ENCODE measurements around the gene TAS1R3. TPM values are rescaled to one million over a fixed set of nuclear protein-coding genes. Genes with fewer than 3 reads are reported as not detected.

TAS1R3 gene
- total and polyA plus RNA-seq, 2 donors (not counting 1 experiment from before 2014, with no cell fraction given): 4.1 to 11.7 TPM

DNA sequence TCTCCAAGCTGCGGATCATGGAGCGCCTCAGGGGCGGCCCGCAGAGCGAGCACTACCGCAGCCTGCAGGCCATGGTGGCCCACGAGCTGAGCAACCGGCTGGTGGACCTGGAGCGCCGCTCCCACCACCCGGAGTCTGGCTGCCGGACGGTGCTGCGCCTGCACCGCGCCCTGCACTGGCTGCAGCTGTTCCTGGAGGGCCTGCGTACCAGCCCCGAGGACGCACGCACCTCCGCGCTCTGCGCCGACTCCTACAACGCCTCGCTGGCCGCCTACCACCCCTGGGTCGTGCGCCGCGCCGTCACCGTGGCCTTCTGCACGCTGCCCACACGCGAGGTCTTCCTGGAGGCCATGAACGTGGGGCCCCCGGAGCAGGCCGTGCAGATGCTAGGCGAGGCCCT lies 3.8 kb upstream of the TAS1R3 start:
- peaks cover 30% of the 10 kb centered on the region for H3K79me2 ChIP-seq (ENCODE audit: control insufficient read depth, insufficient read depth, low read length)
- no peak for ATAC-seq (ENCODE audit: low read depth)
- no peak overlapping the region for H2AFZ ChIP-seq (ENCODE audit: insufficient read depth, low read depth, low read length, poor library complexity, severe bottlenecking)
- Mint-ChIP-seq H3K4me3 (peak overlapping the region; percentile 34), H3K9me3 (ENCODE audit: insufficient read depth) (no peaks in the 10 kb centered on the region), H3K27ac (no peak overlapping the region), H3K27me3 (no peaks in the 10 kb centered on the region), H3K4me1 (peaks cover 25% of the 10 kb centered on the region)
- CTCF ChIA-PET: no interaction called here
- H3K9ac ChIP-seq (ENCODE audit: low read length): no peak overlapping the region
- 94% methylated on average over 40 of the region's 40 CpGs for WGBS (ENCODE audit: insufficient coverage)
- H3K9me3 ChIP-seq (ENCODE audit: control extremely low read depth in 1 of 3, control insufficient read depth in 2 of 3, insufficient read depth in 1 of 3, low read length in 2 of 3): peaks cover 0 to 16% (median 0%) of the 10 kb centered on the region in 3 donors
- H3K27ac ChIP-seq (ENCODE audit: low read length in 2 of 2): no peak overlapping the region
- intact Hi-C loops (cut with micrococcal nuclease): no loop called here
- H3K4me3 ChIP-seq (ENCODE audit: control extremely low read depth in 1 of 5, extremely low read depth in 1 of 5, insufficient read depth in 1 of 5, low read depth in 2 of 5, low read length in 4 of 5): no peak overlapping the region
- peaks cover 25% of the 10 kb centered on the region for H4K20me1 ChIP-seq (ENCODE audit: control insufficient read depth, insufficient read depth, low read length, poor library complexity, severe bottlenecking)
- H3K36me3 ChIP-seq (replicated peaks in 1 of 2; ENCODE audit: control extremely low read depth in 1 of 2, control insufficient read depth in 1 of 2, extremely low read depth in 1 of 2, insufficient read depth in 2 of 2, low read length in 1 of 2): peaks cover 0 to 4% of the 10 kb centered on the region in 2 experiments
- no peaks in the 10 kb centered on the region for H3K27me3 ChIP-seq (replicated peaks in 1 of 4; ENCODE audit: control extremely low read depth in 1 of 4, control insufficient read depth in 3 of 4, insufficient read depth in 4 of 4, low read length in 3 of 4)
- H3K4me1 ChIP-seq (ENCODE audit: control insufficient read depth in 2 of 2, insufficient read depth in 2 of 2, low read length in 2 of 2): peaks cover 20 to 41% of the 10 kb centered on the region in 2 donors
- POLR2A ChIA-PET: no interaction called here
- DNase-seq: no peak
- TF ChIP-seq EZH2 (IDR thresholded peaks at IDR 0.05; ENCODE audit: borderline replicate concordance, insufficient read depth, low read depth, low read length, poor library complexity, severe bottlenecking): no peak
- TF ChIP-seq, protein P1, sequence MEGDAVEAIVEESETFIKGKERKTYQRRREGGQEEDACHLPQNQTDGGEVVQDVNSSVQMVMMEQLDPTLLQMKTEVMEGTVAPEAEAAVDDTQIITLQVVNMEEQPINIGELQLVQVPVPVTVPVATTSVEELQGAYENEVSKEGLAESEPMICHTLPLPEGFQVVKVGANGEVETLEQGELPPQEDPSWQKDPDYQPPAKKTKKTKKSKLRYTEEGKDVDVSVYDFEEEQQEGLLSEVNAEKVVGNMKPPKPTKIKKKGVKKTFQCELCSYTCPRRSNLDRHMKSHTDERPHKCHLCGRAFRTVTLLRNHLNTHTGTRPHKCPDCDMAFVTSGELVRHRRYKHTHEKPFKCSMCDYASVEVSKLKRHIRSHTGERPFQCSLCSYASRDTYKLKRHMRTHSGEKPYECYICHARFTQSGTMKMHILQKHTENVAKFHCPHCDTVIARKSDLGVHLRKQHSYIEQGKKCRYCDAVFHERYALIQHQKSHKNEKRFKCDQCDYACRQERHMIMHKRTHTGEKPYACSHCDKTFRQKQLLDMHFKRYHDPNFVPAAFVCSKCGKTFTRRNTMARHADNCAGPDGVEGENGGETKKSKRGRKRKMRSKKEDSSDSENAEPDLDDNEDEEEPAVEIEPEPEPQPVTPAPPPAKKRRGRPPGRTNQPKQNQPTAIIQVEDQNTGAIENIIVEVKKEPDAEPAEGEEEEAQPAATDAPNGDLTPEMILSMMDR (IDR thresholded peaks at IDR 0.05): no peak
- no peak overlapping the region for H3K4me2 ChIP-seq (replicated peaks; ENCODE audit: low read depth, low read length, poor library complexity, severe bottlenecking)

DNA sequence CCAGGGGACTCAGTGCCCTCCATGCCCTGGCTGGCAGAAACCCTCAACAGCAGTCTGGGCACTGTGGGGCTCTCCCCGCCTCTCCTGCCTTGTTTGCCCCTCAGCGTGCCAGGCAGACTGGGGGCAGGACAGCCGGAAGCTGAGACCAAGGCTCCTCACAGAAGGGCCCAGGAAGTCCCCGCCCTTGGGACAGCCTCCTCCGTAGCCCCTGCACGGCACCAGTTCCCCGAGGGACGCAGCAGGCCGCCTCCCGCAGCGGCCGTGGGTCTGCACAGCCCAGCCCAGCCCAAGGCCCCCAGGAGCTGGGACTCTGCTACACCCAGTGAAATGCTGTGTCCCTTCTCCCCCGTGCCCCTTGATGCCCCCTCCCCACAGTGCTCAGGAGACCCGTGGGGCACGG lies 2.8 kb upstream of the TAS1R3 start:
- Histone ChIP-seq H3K36me3 (replicated peaks in 1 of 2; ENCODE audit: control extremely low read depth in 1 of 2, control insufficient read depth in 1 of 2, extremely low read depth in 1 of 2, insufficient read depth in 2 of 2, low read length in 1 of 2) (peaks cover 0 to 4% of the 10 kb centered on the region in 2 experiments), H3K27ac (ENCODE audit: low read length in 2 of 2) (no peak overlapping the region), H3K4me3 (ENCODE audit: control extremely low read depth in 1 of 5, extremely low read depth in 1 of 5, insufficient read depth in 1 of 5, low read depth in 2 of 5, low read length in 4 of 5) (no peak overlapping the region), H3K4me2 (replicated peaks; ENCODE audit: low read depth, low read length, poor library complexity, severe bottlenecking) (no peak overlapping the region), H3K4me1 (ENCODE audit: control insufficient read depth in 2 of 2, insufficient read depth in 2 of 2, low read length in 2 of 2) (peaks cover 15 to 35% of the 10 kb centered on the region in 2 donors), H2AFZ (ENCODE audit: insufficient read depth, low read depth, low read length, poor library complexity, severe bottlenecking) (no peak overlapping the region), H3K9me3 (ENCODE audit: control extremely low read depth in 1 of 3, control insufficient read depth in 2 of 3, insufficient read depth in 1 of 3, low read length in 2 of 3) (peaks cover 0 to 16% (median 0%) of the 10 kb centered on the region in 3 donors), H3K27me3 (replicated peaks in 1 of 4; ENCODE audit: control extremely low read depth in 1 of 4, control insufficient read depth in 3 of 4, insufficient read depth in 4 of 4, low read length in 3 of 4) (no peaks in the 10 kb centered on the region), H4K20me1 (ENCODE audit: control insufficient read depth, insufficient read depth, low read length, poor library complexity, severe bottlenecking) (peaks cover 18% of the 10 kb centered on the region), H3K79me2 (ENCODE audit: control insufficient read depth, insufficient read depth, low read length) (peaks cover 23% of the 10 kb centered on the region), H3K9ac (ENCODE audit: low read length) (no peak overlapping the region)
- Mint-ChIP-seq H3K4me1 (peaks cover 21% of the 10 kb centered on the region), H3K4me3 (no peak overlapping the region), H3K9me3 (ENCODE audit: insufficient read depth) (no peaks in the 10 kb centered on the region), H3K27ac (no peak overlapping the region), H3K27me3 (no peaks in the 10 kb centered on the region)
- whole genome bisulfite sequencing (ENCODE audit: insufficient coverage): 76% methylated on average over 15 of the region's 15 CpGs
- DNase-seq (no peak), ATAC-seq (ENCODE audit: low read depth) (no peak)
- TF ChIP-seq EZH2 (IDR thresholded peaks at IDR 0.05; ENCODE audit: borderline replicate concordance, insufficient read depth, low read depth, low read length, poor library complexity, severe bottlenecking): no peak
- TF ChIP-seq, protein P1 (IDR thresholded peaks at IDR 0.05): no peak
- ChIA-PET CTCF (no interaction called here), POLR2A (no interaction called here)
- intact Hi-C loops (cut with micrococcal nuclease): no loop called here
